Transverse colon (tissue), 3 donors: ENCODE measurements around the gene CHST11.

ENCODE experiments used
- EP300 ChIP-seq: sonication (generic); formaldehyde crosslinking; IDR thresholded peaks from one replicate; pipeline ENCODE4 v1.6.1; 2017; ENCODE audit warnings: antibody characterized with exemption, low read depth
- POLR2A ChIP-seq: fragments of 450-650 bp; IDR thresholded peaks from one replicate; pipeline ENCODE4 v1.6.1; 2016; ENCODE audit warnings: antibody characterized with exemption, mild to moderate bottlenecking, moderate library complexity
- TF ChIP-seq, protein P1 (sequence below), 5 experiments: fragments of 200-600 bp in 3 of 5; fragments of 450-650 bp in 2 of 5; sonication (generic) in 3 of 5; IDR thresholded peaks; 1 replicate in 2 of 5; 2 replicates in 3 of 5; pipeline ENCODE4 v1.5.1; 2016 to 2017; ENCODE audit warnings: antibody characterized with exemption in 5 of 5, inconsistent platforms in 3 of 5, mild to moderate bottlenecking in 2 of 5, moderate library complexity in 1 of 5

DNA sequence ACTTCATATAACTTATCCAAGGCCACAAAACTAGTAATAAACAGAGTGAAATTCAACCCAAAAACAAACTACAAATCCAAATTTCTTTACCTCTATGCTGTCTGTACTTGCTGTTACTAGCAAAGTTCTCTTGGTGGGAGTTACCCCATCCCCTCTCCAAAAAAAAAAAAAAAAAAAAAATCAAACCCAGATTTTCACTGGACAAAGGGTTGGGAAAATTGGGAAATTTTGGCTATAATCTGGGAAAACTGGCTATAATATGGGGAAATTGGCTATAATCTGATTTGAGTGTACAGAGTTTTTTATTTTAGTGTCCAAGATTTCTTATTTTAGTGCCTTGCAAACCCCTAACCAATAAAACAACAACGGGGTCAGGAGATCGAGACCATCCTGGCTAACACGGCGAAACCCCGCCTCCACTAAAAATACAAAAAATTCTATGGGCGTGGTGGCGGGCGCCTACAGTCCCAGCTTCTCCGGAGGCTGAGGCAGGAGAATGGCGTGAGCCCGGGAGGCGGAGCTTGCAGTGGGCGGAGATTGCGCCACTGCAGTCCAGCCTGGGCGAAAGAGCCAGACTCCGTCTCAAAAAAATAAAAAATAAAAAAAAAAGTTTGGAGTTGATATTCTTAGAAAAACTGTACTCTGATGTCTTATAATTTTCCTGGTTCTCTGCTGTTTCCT is 148.4 kb downstream of the CHST11 start:
- TF ChIP-seq, protein P1, sequence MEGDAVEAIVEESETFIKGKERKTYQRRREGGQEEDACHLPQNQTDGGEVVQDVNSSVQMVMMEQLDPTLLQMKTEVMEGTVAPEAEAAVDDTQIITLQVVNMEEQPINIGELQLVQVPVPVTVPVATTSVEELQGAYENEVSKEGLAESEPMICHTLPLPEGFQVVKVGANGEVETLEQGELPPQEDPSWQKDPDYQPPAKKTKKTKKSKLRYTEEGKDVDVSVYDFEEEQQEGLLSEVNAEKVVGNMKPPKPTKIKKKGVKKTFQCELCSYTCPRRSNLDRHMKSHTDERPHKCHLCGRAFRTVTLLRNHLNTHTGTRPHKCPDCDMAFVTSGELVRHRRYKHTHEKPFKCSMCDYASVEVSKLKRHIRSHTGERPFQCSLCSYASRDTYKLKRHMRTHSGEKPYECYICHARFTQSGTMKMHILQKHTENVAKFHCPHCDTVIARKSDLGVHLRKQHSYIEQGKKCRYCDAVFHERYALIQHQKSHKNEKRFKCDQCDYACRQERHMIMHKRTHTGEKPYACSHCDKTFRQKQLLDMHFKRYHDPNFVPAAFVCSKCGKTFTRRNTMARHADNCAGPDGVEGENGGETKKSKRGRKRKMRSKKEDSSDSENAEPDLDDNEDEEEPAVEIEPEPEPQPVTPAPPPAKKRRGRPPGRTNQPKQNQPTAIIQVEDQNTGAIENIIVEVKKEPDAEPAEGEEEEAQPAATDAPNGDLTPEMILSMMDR (IDR thresholded peaks at IDR 0.05), result no peak
- no peak for TF ChIP-seq POLR2A
- TF ChIP-seq EP300, result no peak
